RPMI8226 (cell line): ENCODE measurements around the gene MELTF.
"Not testable (repeated sequence)": the region's sequence is repeated elsewhere in the genome, so short reads cannot be mapped to it uniquely, and the experiment has no call there.

Source experiments
- DNase-seq: peaks from one replicate; pipeline ENCODE4 v3.0.0-alpha.2; 2015

The MELTF gene

GRCh38 chr3:197029511-197030167 lies at the start of gene MELTF:
MELTF (minus strand) TSS chr3:197029817; CDS start chr3:197029702, 115 bp downstream.
- DNase-seq, result peak; percentile 87

GRCh38 chr3:197076415-197076814 lies 46.8 kb upstream of the MELTF start:
- DNase-seq, result no peak

GRCh38 chr3:197068077-197068476 lies 38.5 kb upstream of the MELTF start:
- no peak for DNase-seq

- DNase-seq, result no peak
Observed at GRCh38 chr3:197064771-197065170, 35.2 kb upstream of the MELTF start.

GRCh38 chr3:197062446-197062845 lies 32.8 kb upstream of the MELTF start:
- no peak for DNase-seq

GRCh38 chr3:197051637-197052036 lies 22.0 kb upstream of the MELTF start:
- DNase-seq, result not testable (repeated sequence)

GRCh38 chr3:197050511-197050910 lies 20.9 kb upstream of the MELTF start:
- DNase-seq, result no peak

- no peak for DNase-seq
Observed at GRCh38 chr3:197042539-197042938, 12.9 kb upstream of the MELTF start.

- no peak for DNase-seq
Observed at GRCh38 chr3:197041875-197042488, 12.4 kb upstream of the MELTF start.

- DNase-seq, result no peak
Observed at GRCh38 chr3:197040658-197041057, 11.0 kb upstream of the MELTF start.

GRCh38 chr3:197038679-197039462 lies 9.3 kb upstream of the MELTF start:
- DNase-seq, result no peak

- DNase-seq, result no peak
Observed at GRCh38 chr3:197035577-197035976, 6.0 kb upstream of the MELTF start.

GRCh38 chr3:197034778-197035177 lies 5.2 kb upstream of the MELTF start:
- DNase-seq, result not testable (repeated sequence)

- not testable (repeated sequence) for DNase-seq
Observed at GRCh38 chr3:197033764-197034163, 4.1 kb upstream of the MELTF start.

- DNase-seq, result peak; percentile 70
Observed at GRCh38 chr3:197031315-197032285, 2.0 kb upstream of the MELTF start.

- no peak for DNase-seq
Observed at GRCh38 chr3:197030379-197031314, 1.0 kb upstream of the MELTF start.

GRCh38 chr3:197028728-197029510 lies 698 bp downstream of the MELTF start:
- no peak for DNase-seq

GRCh38 chr3:197027896-197028727 lies 1.5 kb downstream of the MELTF start:
- DNase-seq, result no peak

GRCh38 chr3:197027151-197027895 lies 2.3 kb downstream of the MELTF start:
- DNase-seq, result no peak
